Small intestine (tissue), 16 donors: ENCODE measurements around the gene HOXD13. TPM values are rescaled to one million over a fixed set of nuclear protein-coding genes. Genes with fewer than 3 reads are reported as not detected.

Source experiments
- DNase-seq, 2 donors: peaks; one replicate each; pipeline versions ENCODE4 v3.0.0 to v3.0.0-alpha.2; 2013
- FAIRE-seq: peaks from 2 replicates; lab custom pipeline; 2012; peaks lifted over from hg19 to GRCh38; lab: Jason Lieb, UNC
- H3K27ac ChIP-seq, 3 donors: one replicate each; pipeline ENCODE4 v1.5.1; 2013; ENCODE audit warnings: low read length in 2 of 3, mild to moderate bottlenecking in 2 of 3, control low read depth in 1 of 3, inconsistent platforms in 1 of 3, low read depth in 1 of 3, moderate library complexity in 1 of 3
- H3K27me3 ChIP-seq, 3 donors: one replicate each; pipeline ENCODE4 v1.6.1; 2013; ENCODE audit warnings: low read length in 3 of 3, inconsistent platforms in 1 of 3; ENCODE audit not compliant: control insufficient read depth in 3 of 3, insufficient read depth in 3 of 3
- H3K36me3 ChIP-seq, 3 donors: one replicate each; pipeline ENCODE4 v1.6.1; 2013; ENCODE audit warnings: low read length in 3 of 3, inconsistent platforms in 1 of 3, low read depth in 1 of 3, mild to moderate bottlenecking in 1 of 3, moderate library complexity in 1 of 3; ENCODE audit not compliant: control insufficient read depth in 3 of 3, insufficient read depth in 2 of 3
- H3K4me1 ChIP-seq, 3 donors: one replicate each; pipeline ENCODE4 v1.6.1; 2013; ENCODE audit warnings: low read length in 2 of 3, inconsistent platforms in 1 of 3, low read depth in 1 of 3, mild to moderate bottlenecking in 1 of 3, moderate library complexity in 1 of 3; ENCODE audit not compliant: control insufficient read depth in 3 of 3, insufficient read depth in 2 of 3
- H3K4me3 ChIP-seq, 3 donors: one replicate each; pipeline ENCODE4 v1.5.1; 2013; ENCODE audit warnings: low read length in 3 of 3, control low read depth in 1 of 3, inconsistent platforms in 1 of 3, low read depth in 1 of 3, mild to moderate bottlenecking in 1 of 3, moderate library complexity in 1 of 3
- H3K9me3 ChIP-seq, 2 donors: one replicate each; pipeline ENCODE4 v1.6.1; 2013; ENCODE audit warnings: low read depth in 1 of 2, low read length in 1 of 2; ENCODE audit not compliant: control insufficient read depth in 2 of 2, insufficient read depth in 1 of 2
- WGBS, 3 donors: extraction: QIAGEN DNeasy Blood & Tissue Kit; methylation state at CpG; one replicate each; pipeline ENCODE4 v1.1.7; 2013; 5-methylcytosine and 5-hydroxymethylcytosine counted together
- long read RNA-seq, 10 donors: transcript quantifications; one replicate each; lab custom pipeline, GENCODE V29; 2026
- polyA plus RNA-seq, 4 donors: library from polyadenylated mRNA; stranded (reverse) in 3 of 4; unstranded in 1 of 4; fragments of 200-250 nt in 3 of 4; fragments of 120-200 nt in 1 of 4; gene quantifications; one replicate each; pipeline versions ENCODE4 v1.2.1 to v1.2.3, GENCODE V29; 2013
- donor health status: healthy with polysubstance abuse.
- donor health status: control.
- donor health status: control.
- donor health status: Bipolar disorder and iron deficiency.
- donor health status: healthy.

Gene HOXD13
- polyA plus RNA-seq: not detected
- long read RNA-seq, donor 1: 0 reads
- long read RNA-seq, donor 2: 0 reads
- long read RNA-seq, donor 3: 0 reads
- long read RNA-seq, donor 4: 0 reads
- long read RNA-seq, donor 5: 0 reads
- long read RNA-seq, donor 6: 0 reads
- long read RNA-seq, donor 7: 0 reads
- long read RNA-seq, donor 8: 0 reads
- long read RNA-seq, donor 9: 0 reads
- long read RNA-seq, donor 10: 0 reads

DNA sequence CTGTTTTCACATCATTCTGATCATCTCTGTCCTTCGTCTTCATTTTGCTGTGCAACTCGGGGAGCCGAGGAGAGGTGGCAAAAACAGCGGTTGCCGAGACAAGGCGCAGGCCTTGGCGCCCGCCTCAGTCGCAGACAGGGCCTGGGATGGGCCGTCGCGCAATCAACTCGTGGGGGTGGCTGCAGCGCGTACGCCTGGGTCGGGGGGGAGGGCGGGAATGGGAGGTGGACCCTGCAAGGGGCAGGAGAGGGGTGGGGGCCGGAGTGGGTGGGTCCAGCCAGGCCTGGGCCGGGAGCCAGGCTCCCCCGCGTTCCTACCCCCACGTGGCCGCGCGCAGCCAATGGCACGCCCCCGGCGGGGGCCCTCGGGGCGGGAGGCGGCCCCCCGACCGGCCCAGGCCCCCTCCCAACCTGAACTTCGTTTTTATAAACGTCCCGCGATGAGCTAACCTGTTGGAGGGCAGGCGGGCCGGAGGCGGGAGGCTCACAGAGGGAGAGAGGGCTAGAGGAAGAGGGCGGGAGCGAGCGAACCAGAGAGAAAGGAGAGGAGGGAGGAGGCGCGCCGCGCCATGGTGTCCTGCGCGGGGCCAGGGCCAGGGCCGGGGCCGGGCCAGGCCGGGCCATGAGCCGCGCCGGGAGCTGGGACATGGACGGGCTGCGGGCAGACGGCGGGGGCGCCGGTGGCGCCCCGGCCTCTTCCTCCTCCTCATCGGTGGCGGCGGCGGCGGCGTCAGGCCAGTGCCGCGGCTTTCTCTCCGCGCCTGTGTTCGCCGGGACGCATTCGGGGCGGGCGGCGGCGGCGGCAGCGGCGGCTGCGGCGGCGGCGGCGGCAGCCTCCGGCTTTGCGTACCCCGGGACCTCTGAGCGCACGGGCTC, at the start of gene HOXD13:
TSS of gene HOXD13 (plus strand) at position 452 of the 875 bp plus-strand sequence. CDS start at position 622, 170 bp downstream.
- 2 to 6% (median 4%) methylated on average over 60 to 95 of the region's 95 CpGs for WGBS, 3 donors
- Histone ChIP-seq H3K9me3 (peaks cover 0 to 4% of the 10 kb centered on the region in 2 donors), H3K4me1 (peaks cover 0 to 20% (median 3%) of the 10 kb centered on the region in 3 donors), H3K27ac (no peak within 1 kb of the TSS), H3K36me3 (no peaks in the 10 kb centered on the region), H3K27me3 (peaks cover 19 to 94% (median 73%) of the 10 kb centered on the region in 3 donors), H3K4me3 (peak within 1 kb of the TSS in 1 of 3 donors; percentile 41)
- no peak for FAIRE-seq
- peak in 1 of 2 donors; percentile 54 for DNase-seq

DNA sequence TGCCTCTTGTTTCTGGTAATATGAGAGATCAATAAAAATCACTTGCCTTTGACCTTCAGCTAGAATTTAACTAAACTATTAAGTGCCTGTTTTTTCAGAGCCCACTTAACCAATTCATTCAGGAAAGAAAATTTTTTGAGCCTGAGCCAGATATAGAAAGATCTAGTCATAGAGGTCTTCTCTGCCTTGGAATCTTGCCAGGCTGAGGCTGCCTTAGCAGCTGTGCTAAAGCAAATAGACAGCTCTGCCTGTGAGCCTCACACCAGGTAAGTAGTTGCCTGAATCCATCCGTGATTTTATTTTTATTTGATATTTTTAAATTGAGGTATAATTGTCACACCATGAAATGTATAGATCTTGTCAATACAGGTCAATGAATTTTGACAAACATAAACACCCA, 36.1 kb upstream of the HOXD13 start:
- no peak for FAIRE-seq
- H3K4me1 ChIP-seq: no peaks in the 10 kb centered on the region
- no peaks in the 10 kb centered on the region for H3K36me3 ChIP-seq
- H3K9me3 ChIP-seq: no peaks in the 10 kb centered on the region
- no peak overlapping the region for H3K4me3 ChIP-seq
- no peak overlapping the region for H3K27ac ChIP-seq
- 32 to 36% (median 35%) methylated on average over 1 of the region's 1 CpG for WGBS, 3 donors
- no peak for DNase-seq
- H3K27me3 ChIP-seq: peaks cover 0 to 14% (median 2%) of the 10 kb centered on the region in 3 donors

DNA sequence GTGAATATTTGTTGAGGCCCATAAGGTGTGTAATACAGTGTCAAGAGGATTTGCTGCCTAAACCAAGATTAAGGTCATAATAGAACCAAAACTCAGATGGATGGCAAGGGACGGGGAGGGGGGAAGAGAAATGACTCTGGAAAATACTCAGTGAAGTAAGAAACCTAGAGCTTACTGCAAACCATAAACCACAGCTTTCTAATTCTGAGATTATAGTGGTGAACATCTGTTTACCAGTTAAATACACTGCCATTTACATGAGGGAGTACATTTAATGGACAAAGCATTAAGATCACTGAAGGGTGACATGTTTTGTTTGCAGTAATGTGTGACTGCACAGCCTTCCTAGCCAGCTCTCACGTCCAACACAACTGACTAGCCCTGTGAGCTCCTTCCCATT, 28.6 kb upstream of the HOXD13 start:
- WGBS, 3 donors: 27 to 40% (median 36%) methylated on average over 2 of the region's 2 CpGs
- FAIRE-seq: no peak

DNA sequence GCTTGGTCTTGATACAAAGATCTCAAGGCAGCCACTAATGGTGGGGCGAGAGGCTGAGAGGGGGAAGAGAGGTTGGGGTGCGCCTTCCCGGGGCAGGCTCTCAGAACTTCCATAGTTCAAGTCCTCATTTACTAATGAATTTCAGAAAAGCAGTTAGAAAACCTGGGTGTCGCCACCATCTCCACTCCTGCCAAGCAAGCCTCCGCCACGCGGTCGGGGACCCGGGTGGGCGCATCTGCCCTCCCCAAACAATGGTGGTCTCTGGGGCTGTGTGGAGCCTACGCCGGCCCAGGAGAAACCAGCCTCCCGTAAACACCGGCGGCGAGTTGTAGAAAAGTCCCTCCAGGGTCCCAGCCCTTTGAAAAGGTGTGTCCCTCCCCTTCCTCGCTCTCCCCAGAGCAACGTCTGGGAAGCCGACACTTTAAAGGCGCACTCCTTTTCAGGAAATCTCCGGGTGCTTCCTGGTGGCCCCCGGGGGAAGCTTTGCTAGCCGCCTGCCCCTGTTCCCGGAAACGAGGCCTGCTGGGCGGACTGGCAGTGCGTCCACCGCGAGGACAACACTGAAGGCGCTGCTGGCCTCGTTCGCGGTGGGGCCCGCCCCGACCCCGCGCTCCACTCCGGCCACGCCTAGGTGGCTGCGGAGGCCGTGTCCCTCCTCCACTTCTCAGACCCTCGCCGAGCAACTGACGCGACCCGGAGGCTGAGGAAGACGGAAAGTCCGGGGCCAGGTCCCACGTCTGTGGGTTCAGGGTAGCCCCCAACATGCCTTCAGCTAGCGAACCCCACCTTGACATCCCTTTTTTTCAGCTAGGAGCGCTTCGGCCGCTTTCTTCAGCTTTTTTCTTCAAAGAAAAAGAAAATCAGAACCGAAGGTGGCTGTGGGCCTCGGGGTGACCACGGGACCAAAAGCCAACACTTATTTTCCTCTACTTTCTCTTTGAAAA, 25.6 kb upstream of the HOXD13 start:
- H3K9me3 ChIP-seq: peaks cover 0 to 3% of the 10 kb centered on the region in 2 donors
- 7 to 12% (median 11%) methylated on average over 55 to 56 of the region's 56 CpGs for WGBS, 3 donors
- no peak overlapping the region for H3K27ac ChIP-seq
- DNase-seq (no peak), FAIRE-seq (no peak)
- H3K4me1 ChIP-seq: peaks cover 0 to 9% (median 0%) of the 10 kb centered on the region in 3 donors
- peak overlapping the region in 2 of 3 donors; percentile 18 to 23 for H3K4me3 ChIP-seq
- peaks cover 15 to 75% (median 55%) of the 10 kb centered on the region in 3 donors for H3K27me3 ChIP-seq
- no peaks in the 10 kb centered on the region for H3K36me3 ChIP-seq

More for the DNA sequence above, 28.6 kb upstream of the HOXD13 start:
- peaks cover 6 to 58% (median 33%) of the 10 kb centered on the region in 3 donors for H3K27me3 ChIP-seq
- H3K4me1 ChIP-seq: peaks cover 0 to 9% (median 0%) of the 10 kb centered on the region in 3 donors
- H3K27ac ChIP-seq: no peak overlapping the region
- H3K36me3 ChIP-seq: no peaks in the 10 kb centered on the region
- H3K4me3 ChIP-seq: no peak overlapping the region
- DNase-seq: no peak
- no peaks in the 10 kb centered on the region for H3K9me3 ChIP-seq

DNA sequence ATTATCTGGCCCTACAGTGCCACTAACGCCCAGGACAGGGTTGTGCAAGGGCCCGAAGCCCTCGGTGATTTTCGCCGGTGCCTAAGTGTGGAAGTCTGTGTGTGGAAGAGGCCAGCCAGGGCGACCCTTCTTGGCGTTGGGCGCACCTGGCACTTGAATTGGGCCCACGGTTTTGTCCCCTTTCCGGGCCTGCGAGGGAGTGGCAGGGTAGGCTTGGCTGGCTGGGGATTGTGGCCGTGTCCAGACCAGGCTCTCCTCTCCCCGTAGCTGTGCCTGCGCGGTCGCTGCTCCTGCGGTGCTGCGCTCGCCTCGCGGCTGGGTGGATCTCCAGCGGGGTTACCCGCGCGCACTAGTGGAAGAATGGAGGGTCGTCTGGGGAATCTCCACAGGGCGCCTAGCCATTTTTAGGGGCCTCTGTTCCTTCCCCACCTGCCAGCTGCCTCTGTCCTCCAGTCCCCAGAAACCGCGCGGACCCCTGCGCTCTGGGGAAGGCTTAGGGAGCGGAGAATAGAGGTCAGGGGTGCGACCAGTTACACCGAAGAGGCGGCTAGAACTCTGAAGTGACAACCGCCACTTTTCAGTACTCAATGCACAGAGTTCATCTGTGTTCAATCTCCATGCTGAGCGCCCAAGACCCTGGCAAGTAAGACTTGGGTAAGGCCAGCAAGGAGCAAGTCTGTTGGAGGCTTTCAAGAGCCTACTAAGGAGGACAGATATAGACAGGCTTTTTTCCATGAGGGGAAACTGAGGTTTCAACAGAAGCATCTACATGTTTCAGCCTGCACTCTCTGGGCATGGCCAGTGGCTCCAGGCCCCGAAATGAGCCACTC, 24.7 kb upstream of the HOXD13 start:
- DNase-seq: peak in 1 of 2 donors; percentile 31
- 5 to 11% (median 5%) methylated on average over 38 of the region's 38 CpGs for WGBS, 3 donors
- FAIRE-seq: no peak

DNA sequence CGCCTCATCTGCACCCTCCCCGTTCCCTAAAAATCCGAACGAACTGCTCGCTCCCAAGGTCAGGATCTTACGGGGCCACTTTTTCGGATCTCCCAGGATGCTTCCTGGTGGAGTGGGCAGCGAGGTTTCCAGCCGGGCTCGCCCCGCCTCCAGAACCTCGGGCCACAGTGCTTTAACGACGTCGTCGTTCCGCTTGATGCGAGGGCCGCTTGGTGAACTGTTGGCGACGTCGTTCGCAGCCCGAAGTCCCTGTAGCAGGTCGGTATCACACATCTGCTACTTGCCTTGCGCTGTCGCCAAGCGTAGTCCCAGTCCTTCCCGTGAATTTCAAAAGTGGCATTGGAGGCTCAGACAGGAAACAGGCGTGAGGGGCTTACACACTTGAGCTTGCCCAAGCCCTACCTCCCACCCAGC, 24.1 kb upstream of the HOXD13 start:
- H3K9me3 ChIP-seq: peaks cover 0 to 8% of the 10 kb centered on the region in 2 donors
- H3K27me3 ChIP-seq: peaks cover 21 to 90% (median 68%) of the 10 kb centered on the region in 3 donors
- WGBS, 3 donors: 5 to 8% (median 7%) methylated on average over 30 of the region's 30 CpGs
- peaks cover 0 to 9% (median 0%) of the 10 kb centered on the region in 3 donors for H3K4me1 ChIP-seq
- FAIRE-seq: no peak
- H3K27ac ChIP-seq: no peak overlapping the region
- no peak overlapping the region for H3K4me3 ChIP-seq
- no peak for DNase-seq
- no peaks in the 10 kb centered on the region for H3K36me3 ChIP-seq

More for the DNA sequence above, 24.7 kb upstream of the HOXD13 start:
- no peaks in the 10 kb centered on the region for H3K36me3 ChIP-seq
- H3K27ac ChIP-seq: no peak overlapping the region
- peak overlapping the region in 2 of 3 donors; percentile 18 to 23 for H3K4me3 ChIP-seq
- peaks cover 0 to 6% of the 10 kb centered on the region in 2 donors for H3K9me3 ChIP-seq
- peaks cover 21 to 84% (median 63%) of the 10 kb centered on the region in 3 donors for H3K27me3 ChIP-seq
- H3K4me1 ChIP-seq: peaks cover 0 to 9% (median 0%) of the 10 kb centered on the region in 3 donors
